B cell (primary cell): ENCODE results near the gene ZNF19. TPM values are rescaled to one million over a fixed set of nuclear protein-coding genes. Genes with fewer than 3 reads are reported as not detected.

ENCODE experiments used
- ATAC-seq: fragments of 200-7000 bp; cut with Tn5 transposase; one replicate; pipeline ENCODE4 v1.10.0; 2021; ENCODE audit warnings: low read depth, mild to moderate bottlenecking, moderate number of reproducible peaks, moderate library complexity
- CTCF ChIA-PET: fragments of 350-600 bp; sonication (Branson Sonifier 250); formaldehyde crosslinking; loops from one replicate; lab custom pipeline; 2021; ENCODE audit warnings: antibody characterized with exemption, inconsistent platforms; lab: Charles Lee
- POLR2A ChIA-PET: fragments of 350-600 bp; sonication (Branson Sonifier 250); formaldehyde crosslinking; loops from one replicate; lab custom pipeline; 2021; ENCODE audit warnings: antibody characterized with exemption; lab: Charles Lee
- DNase-seq: peaks from one replicate; pipeline ENCODE4 v3.0.0; 2013
- H2AFZ ChIP-seq: 2 replicates; pipeline ENCODE4 v1.6.1; 2012; ENCODE audit warnings: mild to moderate bottlenecking, low read depth, low read length; ENCODE audit not compliant: insufficient read depth, poor library complexity, severe bottlenecking
- H3K27ac ChIP-seq, 2 donors: 1 replicate in 1 of 2; 2 replicates in 1 of 2; pipeline ENCODE4 v1.5.1; 2012 to 2013; ENCODE audit warnings: low read length in 2 of 2, mild to moderate bottlenecking in 2 of 2, moderate library complexity in 1 of 2
- H3K27me3 ChIP-seq, 4 experiments: fragments of 200-600 bp in 1 of 4; sonication (generic) in 1 of 4; replicated peaks in 1 of 4; 1 replicate in 2 of 4; 2 replicates in 2 of 4; pipeline versions ENCODE4 v1.6.1 to v1.7.0; 2013 to 2016; ENCODE audit warnings: low read length in 3 of 4, mild to moderate bottlenecking in 2 of 4, mixed read lengths in 1 of 4, moderate library complexity in 1 of 4; ENCODE audit not compliant: insufficient read depth in 4 of 4, control insufficient read depth in 3 of 4; ENCODE audit errors: control extremely low read depth in 1 of 4
- H3K36me3 ChIP-seq, 2 experiments: replicated peaks in 1 of 2; 1 replicate in 1 of 2; 2 replicates in 1 of 2; pipeline versions ENCODE4 v1.6.1 to v1.7.1; 2013; ENCODE audit warnings: low read length in 1 of 2; ENCODE audit not compliant: insufficient read depth in 2 of 2, control insufficient read depth in 1 of 2; ENCODE audit errors: control extremely low read depth in 1 of 2, extremely low read depth in 1 of 2
- H3K4me1 ChIP-seq, 2 donors: fragments of 200-600 bp in 1 of 2; sonication (generic) in 1 of 2; 1 replicate in 1 of 2; 2 replicates in 1 of 2; pipeline versions ENCODE4 v1.5.1 to v1.6.1; 2013 to 2017; ENCODE audit warnings: low read length in 2 of 2; ENCODE audit not compliant: control insufficient read depth in 2 of 2, insufficient read depth in 2 of 2
- H3K4me2 ChIP-seq: replicated peaks from 2 replicates; pipeline ENCODE3; 2012; ENCODE audit warnings: mild to moderate bottlenecking, low read depth, low read length; ENCODE audit not compliant: poor library complexity, severe bottlenecking
- H3K4me3 ChIP-seq, 5 experiments: fragments of 200-600 bp in 1 of 5; sonication (generic) in 1 of 5; 1 replicate in 3 of 5; 2 replicates in 2 of 5; pipeline versions ENCODE4 v1.5.1 to v1.7.0; 2011 to 2016; ENCODE audit warnings: low read length in 4 of 5, mild to moderate bottlenecking in 4 of 5, low read depth in 2 of 5, control low read depth in 1 of 5, moderate library complexity in 1 of 5; ENCODE audit not compliant: insufficient read depth in 1 of 5; ENCODE audit errors: control extremely low read depth in 1 of 5, extremely low read depth in 1 of 5
- H3K79me2 ChIP-seq: fragments of 200-600 bp; sonication (generic); one replicate; pipeline ENCODE4 v1.6.0; 2016; ENCODE audit warnings: low read length; ENCODE audit not compliant: control insufficient read depth, insufficient read depth
- H3K9ac ChIP-seq: fragments of 200-600 bp; sonication (generic); 2 replicates; pipeline ENCODE4 v1.6.1; 2017; ENCODE audit warnings: mild to moderate bottlenecking, low read length, moderate library complexity
- H3K9me3 ChIP-seq, 3 donors: one replicate each; pipeline versions ENCODE4 v1.6.1 to v1.7.1; 2013; ENCODE audit warnings: low read length in 2 of 3; ENCODE audit not compliant: control insufficient read depth in 2 of 3, insufficient read depth in 1 of 3; ENCODE audit errors: control extremely low read depth in 1 of 3
- H4K20me1 ChIP-seq: 2 replicates; pipeline ENCODE4 v1.6.0; 2012; ENCODE audit warnings: mild to moderate bottlenecking, low read length; ENCODE audit not compliant: insufficient read depth, control insufficient read depth, poor library complexity, severe bottlenecking
- H3K27ac Mint-ChIP-seq: one replicate; pipeline ENCODE4 v1.8.0; 2021; ENCODE audit warnings: mixed read lengths
- H3K27me3 Mint-ChIP-seq: one replicate; pipeline ENCODE4 v1.8.0; 2021; ENCODE audit warnings: mixed read lengths
- H3K4me1 Mint-ChIP-seq: one replicate; pipeline ENCODE4 v1.8.0; 2021; ENCODE audit warnings: mixed read lengths
- H3K4me3 Mint-ChIP-seq: one replicate; pipeline ENCODE4 v1.8.0; 2021; ENCODE audit warnings: mixed read lengths
- H3K9me3 Mint-ChIP-seq: one replicate; pipeline ENCODE4 v1.8.0; 2022; ENCODE audit warnings: mixed read lengths; ENCODE audit not compliant: insufficient read depth
- EZH2 ChIP-seq: IDR thresholded peaks from 2 replicates; pipeline ENCODE4 v1.6.1; 2012; ENCODE audit warnings: borderline replicate concordance, low read depth, mild to moderate bottlenecking, moderate library complexity, low read length; ENCODE audit not compliant: insufficient read depth, poor library complexity, severe bottlenecking
- WGBS: methylation state at CpG from one replicate; pipeline ENCODE4 v1.1.5; 2013; ENCODE audit warnings: missing lambda C conversion rate; ENCODE audit not compliant: insufficient coverage; 5-methylcytosine and 5-hydroxymethylcytosine counted together
- intact Hi-C: fragments of 100-400 bp; cut with micrococcal nuclease; formaldehyde crosslinking; loops from one replicate; pipeline ENCODE4 v1.10.0; 2022
- polyA plus RNA-seq: library from polyadenylated mRNA; depleted of rRNA; stranded (reverse); fragments of >200 nt; gene quantifications from 2 replicates; pipeline ENCODE4 v1.2.3, GENCODE V29; 2012
- total RNA-seq, 2 donors: library from RNA; stranded (reverse); fragments of 120-200 nt in 1 of 2; gene quantifications; 1 replicate in 1 of 2; 2 replicates in 1 of 2; pipeline versions ENCODE4 v1.2.3 to v1.2.4, GENCODE V29; 2013 to 2022
- TF ChIP-seq, protein P1 (sequence below): fragments of 200-600 bp; IDR thresholded peaks from one replicate; pipeline ENCODE4 v1.8.0; 2022; ENCODE audit warnings: antibody characterized with exemption, mild to moderate bottlenecking

The ZNF19 gene
- total and polyA plus RNA-seq, 2 donors (not counting 1 experiment from before 2014, with no cell fraction given), result 2.4 to 12.6 TPM

DNA sequence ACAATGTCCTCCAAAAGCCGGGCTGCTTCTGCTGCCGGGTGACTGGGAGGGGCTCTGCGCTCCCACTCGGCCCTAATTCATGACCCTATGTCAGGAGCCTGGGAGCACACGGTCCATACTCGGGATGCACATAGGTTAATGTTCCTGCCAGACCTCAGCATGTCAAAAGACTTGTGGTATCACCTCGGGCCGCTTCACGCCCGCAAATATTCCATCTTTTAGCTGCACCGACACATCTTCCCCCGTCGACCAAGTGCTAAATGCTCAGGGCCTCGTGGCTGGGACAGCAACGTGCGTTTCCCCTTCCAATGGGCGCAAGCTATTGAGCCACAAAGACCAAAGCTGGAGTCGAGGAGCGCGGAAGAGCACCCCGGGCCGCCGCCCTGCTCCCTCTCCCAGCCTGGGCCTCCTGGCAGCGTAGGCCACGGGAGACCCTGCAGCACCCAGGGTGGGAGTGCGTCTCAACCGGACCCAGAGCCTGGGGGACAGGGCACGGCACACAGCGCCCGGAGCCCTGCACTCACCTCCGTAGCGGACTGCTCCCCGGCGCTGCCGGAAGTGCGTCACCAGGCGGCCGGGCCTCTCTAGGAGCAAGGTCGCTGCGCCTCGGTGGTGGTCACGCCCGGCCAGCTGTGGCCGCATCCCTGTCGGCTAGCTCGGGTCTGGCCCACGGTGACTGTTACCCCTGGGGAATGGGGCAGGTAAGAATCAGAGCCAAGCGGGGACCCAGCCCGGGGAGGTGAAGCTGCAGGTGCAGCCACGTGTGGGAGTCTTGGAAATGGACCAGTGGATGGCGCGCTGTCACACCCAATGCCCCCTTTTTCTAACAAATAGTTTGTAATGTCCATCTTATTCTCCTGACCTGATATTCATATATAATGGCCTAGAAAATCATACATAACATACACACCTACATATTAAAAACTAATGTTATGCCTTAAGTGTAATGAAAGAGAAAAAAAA is 27.2 kb downstream of the ZNF19 start, which contains the start of gene ZNF23:
ZNF23 (minus strand) TSS at position 562 of the 963 bp plus-strand sequence. CDS start 5,451 bp downstream, outside the sequence.
- Histone ChIP-seq H3K79me2 (peaks cover 27% of the 10 kb centered on the region), H4K20me1 (no peaks in the 10 kb centered on the region), H3K4me2 (peak within 1 kb of the TSS; percentile 99), H3K4me1 (peaks cover 14 to 16% of the 10 kb centered on the region in 2 donors), H3K27ac (peak within 1 kb of the TSS; percentile 91 to 95), H3K36me3 (no peaks in the 10 kb centered on the region), H3K9me3 (peaks cover 0 to 2% (median 0%) of the 10 kb centered on the region in 3 donors), H2AFZ (peak within 1 kb of the TSS; percentile 100), H3K9ac (peak within 1 kb of the TSS; percentile 96), H3K27me3 (no peaks in the 10 kb centered on the region), H3K4me3 (peak within 1 kb of the TSS; percentile 62 to 99 (median 96))
- ChIA-PET POLR2A (interaction anchor here (1.7 to 2.0 kb wide), 2 partner anchors 23 to 103 kb away, joined by 4 to 24 read pairs; no protein-coding TSS in a partner anchor), CTCF (interaction anchor here (0.8 to 5.2 kb wide), 8 partner anchors 10 to 149 kb away, joined by 3 to 34 read pairs (median 4); no protein-coding TSS in a partner anchor)
- TF ChIP-seq EZH2, result no peak
- TF ChIP-seq, protein P1, sequence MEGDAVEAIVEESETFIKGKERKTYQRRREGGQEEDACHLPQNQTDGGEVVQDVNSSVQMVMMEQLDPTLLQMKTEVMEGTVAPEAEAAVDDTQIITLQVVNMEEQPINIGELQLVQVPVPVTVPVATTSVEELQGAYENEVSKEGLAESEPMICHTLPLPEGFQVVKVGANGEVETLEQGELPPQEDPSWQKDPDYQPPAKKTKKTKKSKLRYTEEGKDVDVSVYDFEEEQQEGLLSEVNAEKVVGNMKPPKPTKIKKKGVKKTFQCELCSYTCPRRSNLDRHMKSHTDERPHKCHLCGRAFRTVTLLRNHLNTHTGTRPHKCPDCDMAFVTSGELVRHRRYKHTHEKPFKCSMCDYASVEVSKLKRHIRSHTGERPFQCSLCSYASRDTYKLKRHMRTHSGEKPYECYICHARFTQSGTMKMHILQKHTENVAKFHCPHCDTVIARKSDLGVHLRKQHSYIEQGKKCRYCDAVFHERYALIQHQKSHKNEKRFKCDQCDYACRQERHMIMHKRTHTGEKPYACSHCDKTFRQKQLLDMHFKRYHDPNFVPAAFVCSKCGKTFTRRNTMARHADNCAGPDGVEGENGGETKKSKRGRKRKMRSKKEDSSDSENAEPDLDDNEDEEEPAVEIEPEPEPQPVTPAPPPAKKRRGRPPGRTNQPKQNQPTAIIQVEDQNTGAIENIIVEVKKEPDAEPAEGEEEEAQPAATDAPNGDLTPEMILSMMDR, result peak; percentile 36
- peaks cover 32% of the 10 kb centered on the region for H3K4me1 Mint-ChIP-seq
- DNase-seq, result peak; percentile 91
- 1% methylated on average over 47 of the region's 52 CpGs for WGBS
- H3K4me3 Mint-ChIP-seq, result peak within 1 kb of the TSS; percentile 96
- no peaks in the 10 kb centered on the region for H3K27me3 Mint-ChIP-seq
- intact Hi-C loops, result loop anchor here (1.0 kb wide), 4 partner anchors 37 to 546 kb away; partner anchors contain the start of gene DHODH
- ATAC-seq, result peak; percentile 97
- peak within 1 kb of the TSS; percentile 95 for H3K27ac Mint-ChIP-seq
- H3K9me3 Mint-ChIP-seq, result no peaks in the 10 kb centered on the region
